Endothelial cell (in vitro differentiated cells): ENCODE measurements around the gene PRKAR2B. TPM values are rescaled to one million over a fixed set of nuclear protein-coding genes. Genes with fewer than 3 reads are reported as not detected.
A peak's percentile ranks its signal among the peaks of the same experiment; 100 is the strongest.

Experiments
- DNase-seq: peaks from one replicate; pipeline ENCODE4 v3.0.0; 2021; ENCODE audit warnings: low spot score
- H3K27ac Mint-ChIP-seq: one replicate; pipeline ENCODE4 v1.8.0; 2021; ENCODE audit warnings: mixed read lengths, inconsistent platforms; ENCODE audit not compliant: unreplicated experiment
- H3K27me3 Mint-ChIP-seq: one replicate; pipeline ENCODE4 v1.8.0; 2021; ENCODE audit warnings: mild to moderate bottlenecking, moderate library complexity, mixed read lengths, inconsistent platforms; ENCODE audit not compliant: unreplicated experiment
- H3K36me3 Mint-ChIP-seq: one replicate; pipeline ENCODE4 v1.8.0; 2021; ENCODE audit warnings: mild to moderate bottlenecking, low read depth, mixed read lengths, inconsistent platforms; ENCODE audit not compliant: unreplicated experiment
- H3K4me1 Mint-ChIP-seq: one replicate; pipeline ENCODE4 v1.8.0; 2021; ENCODE audit warnings: mild to moderate bottlenecking, mixed read lengths, inconsistent platforms; ENCODE audit not compliant: unreplicated experiment
- H3K4me3 Mint-ChIP-seq: one replicate; pipeline ENCODE4 v1.8.0; 2021; ENCODE audit warnings: mild to moderate bottlenecking, mixed read lengths, inconsistent platforms; ENCODE audit not compliant: unreplicated experiment
- H3K9me3 Mint-ChIP-seq: one replicate; pipeline ENCODE4 v1.8.0; 2021; ENCODE audit warnings: mixed read lengths, inconsistent platforms; ENCODE audit not compliant: unreplicated experiment
- total RNA-seq: library from RNA; stranded (reverse); fragmentation: NEBNext Ultra II Directional; extraction: Animal tissue kit (Norgen Biotek cat#: 25700); gene quantifications from one replicate; pipeline ENCODE4 v1.2.1, GENCODE V29; 2021; ENCODE audit not compliant: unreplicated experiment
- TF ChIP-seq, protein P1 (sequence below): fragments of 200-600 bp; sonication (generic); IDR thresholded peaks from one replicate; pipeline ENCODE4 v1.5.0; 2021; ENCODE audit warnings: antibody characterized with exemption; ENCODE audit not compliant: unreplicated experiment

Gene PRKAR2B
- total RNA-seq, 1 donor from 2014 or later: 28.4 TPM

DNA sequence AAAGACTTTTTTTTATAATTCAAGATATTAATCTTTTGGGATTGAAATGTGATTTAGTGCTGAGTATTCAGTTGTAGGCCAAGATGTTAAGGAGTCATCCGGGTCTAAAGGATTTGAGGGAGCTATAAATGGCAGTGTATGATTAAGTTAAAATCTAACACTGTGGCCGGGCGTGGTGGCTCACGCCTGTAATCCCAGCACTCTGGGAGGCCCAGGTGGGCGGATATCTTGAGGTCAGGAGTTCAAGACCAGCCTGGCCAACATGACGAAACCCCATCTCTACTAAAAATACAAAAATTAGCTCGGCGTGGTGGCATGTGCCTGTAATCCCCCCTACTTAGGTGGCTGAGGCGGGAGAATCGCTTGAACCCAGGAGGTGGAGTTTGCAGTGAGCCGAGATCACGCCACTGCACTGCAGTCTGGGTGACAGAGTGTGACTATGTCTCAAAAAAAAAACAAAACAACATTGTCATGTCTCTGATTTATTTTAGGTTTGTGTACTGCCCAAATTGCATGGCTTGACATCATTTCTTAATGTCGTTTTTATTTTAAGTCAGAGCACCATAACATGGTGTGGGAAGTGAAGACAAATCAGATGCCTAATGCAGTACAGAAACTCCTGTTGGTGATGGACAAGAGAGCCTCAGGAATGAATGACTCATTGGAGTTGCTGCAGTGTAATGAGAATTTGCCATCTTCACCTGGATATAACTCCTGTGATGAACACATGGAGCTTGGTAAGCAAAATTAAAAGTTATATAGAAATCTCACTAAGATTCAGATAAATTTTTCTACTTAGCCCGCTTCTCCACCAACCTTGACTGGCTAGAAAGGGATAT lies 135.0 kb downstream of the PRKAR2B start:
- Mint-ChIP-seq H3K9me3 (no peaks in the 10 kb centered on the region), H3K4me1 (peaks cover 8% of the 10 kb centered on the region), H3K27me3 (no peaks in the 10 kb centered on the region), H3K36me3 (peaks cover 5% of the 10 kb centered on the region), H3K27ac (no peak overlapping the region), H3K4me3 (no peak overlapping the region)
- TF ChIP-seq, protein P1, sequence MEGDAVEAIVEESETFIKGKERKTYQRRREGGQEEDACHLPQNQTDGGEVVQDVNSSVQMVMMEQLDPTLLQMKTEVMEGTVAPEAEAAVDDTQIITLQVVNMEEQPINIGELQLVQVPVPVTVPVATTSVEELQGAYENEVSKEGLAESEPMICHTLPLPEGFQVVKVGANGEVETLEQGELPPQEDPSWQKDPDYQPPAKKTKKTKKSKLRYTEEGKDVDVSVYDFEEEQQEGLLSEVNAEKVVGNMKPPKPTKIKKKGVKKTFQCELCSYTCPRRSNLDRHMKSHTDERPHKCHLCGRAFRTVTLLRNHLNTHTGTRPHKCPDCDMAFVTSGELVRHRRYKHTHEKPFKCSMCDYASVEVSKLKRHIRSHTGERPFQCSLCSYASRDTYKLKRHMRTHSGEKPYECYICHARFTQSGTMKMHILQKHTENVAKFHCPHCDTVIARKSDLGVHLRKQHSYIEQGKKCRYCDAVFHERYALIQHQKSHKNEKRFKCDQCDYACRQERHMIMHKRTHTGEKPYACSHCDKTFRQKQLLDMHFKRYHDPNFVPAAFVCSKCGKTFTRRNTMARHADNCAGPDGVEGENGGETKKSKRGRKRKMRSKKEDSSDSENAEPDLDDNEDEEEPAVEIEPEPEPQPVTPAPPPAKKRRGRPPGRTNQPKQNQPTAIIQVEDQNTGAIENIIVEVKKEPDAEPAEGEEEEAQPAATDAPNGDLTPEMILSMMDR: no peak
- no peak for DNase-seq

DNA sequence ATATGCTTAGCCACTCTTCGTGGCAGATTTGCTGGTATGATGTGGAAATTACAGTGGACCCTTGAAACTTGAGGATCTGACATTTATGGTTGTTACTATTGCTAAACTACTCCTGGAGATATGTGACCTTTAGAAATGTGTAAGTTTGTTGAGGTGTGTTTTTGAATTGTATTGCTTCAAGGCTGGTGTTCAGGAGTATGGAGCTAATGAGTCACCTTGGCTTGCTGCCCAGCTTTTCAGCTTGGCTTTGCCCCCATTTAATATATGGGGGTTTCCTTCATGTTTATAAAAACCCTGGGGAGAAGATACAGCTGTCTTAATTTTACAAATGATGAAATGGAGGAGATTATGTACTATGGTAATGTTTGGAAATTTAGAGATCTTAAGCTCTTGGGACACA lies 135.9 kb downstream of the PRKAR2B start:
- H3K36me3 Mint-ChIP-seq: peaks cover 12% of the 10 kb centered on the region
- no peak overlapping the region for H3K27ac Mint-ChIP-seq
- no peaks in the 10 kb centered on the region for H3K9me3 Mint-ChIP-seq
- H3K4me1 Mint-ChIP-seq: peaks cover 12% of the 10 kb centered on the region
- TF ChIP-seq, protein P1: no peak
- H3K4me3 Mint-ChIP-seq: no peak overlapping the region
- peaks cover 4% of the 10 kb centered on the region for H3K27me3 Mint-ChIP-seq
- DNase-seq: no peak

DNA sequence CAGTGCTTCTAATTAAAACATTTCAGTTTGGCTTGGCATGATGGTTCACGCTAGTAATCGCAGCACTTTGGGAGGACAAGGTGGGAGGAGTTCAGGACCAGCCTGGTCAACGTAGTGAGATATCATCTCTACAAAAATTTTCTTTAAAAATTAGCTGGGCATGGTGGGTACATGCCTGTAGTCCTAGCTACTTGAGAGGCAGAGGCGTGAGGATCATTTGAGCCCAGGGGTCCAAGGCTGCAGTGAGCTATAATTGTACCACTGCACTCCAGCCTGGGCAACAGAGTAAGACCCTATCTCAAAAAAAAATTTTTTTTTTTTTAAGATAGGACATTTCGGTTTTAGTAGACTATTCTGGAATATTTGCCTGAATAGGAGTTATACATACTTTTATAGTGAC lies 136.7 kb downstream of the PRKAR2B start:
- peaks cover 15% of the 10 kb centered on the region for H3K36me3 Mint-ChIP-seq
- H3K4me1 Mint-ChIP-seq: peaks cover 12% of the 10 kb centered on the region
- H3K27me3 Mint-ChIP-seq: peaks cover 4% of the 10 kb centered on the region
- TF ChIP-seq, protein P1: no peak
- peak overlapping the region; percentile 53 for H3K27ac Mint-ChIP-seq
- no peak overlapping the region for H3K4me3 Mint-ChIP-seq
- DNase-seq: no peak
- H3K9me3 Mint-ChIP-seq: no peaks in the 10 kb centered on the region

DNA sequence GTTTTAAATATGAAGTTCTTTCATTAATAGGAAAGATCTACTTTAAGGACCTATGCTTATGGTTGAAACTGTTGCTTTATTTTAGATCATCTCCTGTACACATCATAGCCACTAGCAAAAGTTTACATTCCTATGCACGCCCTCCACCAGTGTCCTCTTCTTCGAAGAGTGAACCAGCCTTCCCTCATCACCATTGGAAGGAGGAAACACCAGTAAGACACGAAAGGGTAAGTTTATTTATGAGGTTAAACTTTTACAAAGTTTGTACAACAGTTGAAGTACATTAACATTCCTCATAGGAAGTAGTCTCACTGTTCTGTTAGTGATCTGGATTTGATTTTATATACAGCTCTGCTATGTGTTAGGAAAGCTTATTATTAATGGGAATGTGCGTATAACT lies 141.2 kb downstream of the PRKAR2B start:
- TF ChIP-seq, protein P1: no peak
- Mint-ChIP-seq H3K4me3 (no peak overlapping the region), H3K27me3 (peaks cover 4% of the 10 kb centered on the region), H3K36me3 (peaks cover 17% of the 10 kb centered on the region), H3K9me3 (no peaks in the 10 kb centered on the region), H3K27ac (peak overlapping the region; percentile 45), H3K4me1 (peaks cover 25% of the 10 kb centered on the region)
- no peak for DNase-seq

DNA sequence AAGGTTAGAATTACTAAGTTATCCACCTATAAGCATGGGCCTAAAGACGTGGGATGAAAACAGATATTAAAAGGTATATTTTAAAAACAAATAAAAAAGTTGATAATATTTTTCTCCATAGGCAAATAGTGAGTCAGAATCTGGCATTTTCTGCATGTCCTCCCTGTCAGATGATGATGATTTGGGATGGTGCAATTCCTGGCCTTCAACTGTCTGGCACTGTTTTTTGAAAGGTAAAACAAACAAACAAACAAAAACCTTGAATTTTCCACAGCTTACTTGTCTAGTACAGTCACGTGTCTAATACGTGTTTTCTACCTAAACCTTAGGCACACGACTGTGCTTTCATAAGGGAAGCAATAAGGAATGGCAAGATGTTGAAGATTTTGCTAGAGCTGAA lies 141.7 kb downstream of the PRKAR2B start:
- Mint-ChIP-seq H3K36me3 (peaks cover 17% of the 10 kb centered on the region), H3K27ac (no peak overlapping the region), H3K4me3 (no peak overlapping the region), H3K9me3 (no peaks in the 10 kb centered on the region), H3K4me1 (peaks cover 25% of the 10 kb centered on the region), H3K27me3 (peaks cover 4% of the 10 kb centered on the region)
- TF ChIP-seq, protein P1: no peak
- DNase-seq: no peak
